Head of caudate nucleus (tissue), 42 donors: Measurements from ENCODE around the gene LOXL1.
A peak's percentile ranks its signal among the peaks of the same experiment; 100 is the strongest.

Experiments used
- DNase-seq, 42 donors: peaks; one replicate each; pipeline versions ENCODE4 v3.0.0 to v3.0.0-alpha.2; 2020 to 2021; ENCODE audit warnings: mixed read lengths in 7 of 42
- intact Hi-C: fragments of 100-400 bp; cut with DNase I; formaldehyde crosslinking; loops from one replicate; pipeline ENCODE4 v1.15.0; 2022

The LOXL1 gene

DNA sequence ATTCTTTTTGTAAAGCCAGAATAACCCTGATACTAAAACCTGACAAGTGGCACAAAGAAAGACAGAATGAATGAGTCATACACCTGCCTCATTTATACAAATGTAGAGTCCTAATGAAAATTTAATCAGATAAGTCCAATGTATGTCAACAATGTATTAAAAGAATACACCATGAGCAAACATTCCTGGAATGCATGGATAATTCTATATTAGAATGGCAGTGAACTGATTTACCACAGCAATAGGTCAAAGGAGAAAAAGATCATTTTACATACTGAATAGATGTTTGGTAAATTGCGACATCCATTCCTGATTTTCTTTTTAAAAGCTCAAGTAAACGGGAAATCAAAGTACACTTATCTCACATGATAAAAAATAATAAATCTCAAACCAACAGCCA, 11.2 kb upstream of the LOXL1 start:
- intact Hi-C loops = no loop called here
- no peak for DNase-seq

DNA sequence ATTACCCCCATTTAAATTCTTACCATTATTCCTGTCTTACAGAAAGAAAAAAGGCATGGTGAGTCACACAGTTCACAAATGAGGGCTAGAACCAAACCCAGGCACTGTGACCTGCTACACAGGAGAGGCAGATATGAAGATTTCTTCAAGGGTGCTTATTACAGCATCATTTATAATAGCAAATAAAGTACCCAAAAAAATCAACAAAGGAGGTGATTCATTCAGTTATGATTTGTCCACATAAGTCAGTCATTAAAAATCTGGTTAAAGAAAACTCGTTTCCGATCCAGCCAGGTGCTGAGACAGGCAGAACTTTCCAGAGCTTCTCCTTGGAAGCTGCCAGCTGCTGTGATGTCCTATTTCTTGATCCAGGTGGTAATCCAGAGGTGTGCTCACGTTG, 7.5 kb upstream of the LOXL1 start:
- no peak for DNase-seq

DNA sequence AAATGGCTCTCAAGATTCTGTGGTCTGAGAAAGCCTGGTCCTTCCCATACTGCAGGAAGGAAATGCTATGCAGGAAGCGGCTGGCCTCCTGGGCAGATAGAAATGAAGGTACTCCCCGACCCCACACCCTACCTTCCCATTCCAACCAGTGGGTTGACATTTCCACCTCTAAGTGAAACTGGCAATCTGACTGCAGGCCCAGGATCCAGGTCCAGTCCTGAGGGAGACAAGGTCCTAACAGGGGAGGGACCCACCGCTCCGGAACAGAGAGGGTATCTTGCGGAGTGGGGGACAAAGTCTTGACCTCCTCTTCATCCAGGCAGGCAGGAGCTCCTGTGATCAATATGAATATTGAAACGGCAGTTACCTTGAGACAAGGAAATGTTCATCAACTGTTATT, 6.6 kb upstream of the LOXL1 start:
- DNase-seq = no peak
- intact Hi-C loops = no loop called here

More for the DNA sequence above, 7.5 kb upstream of the LOXL1 start:
- intact Hi-C loops = no loop called here

DNA sequence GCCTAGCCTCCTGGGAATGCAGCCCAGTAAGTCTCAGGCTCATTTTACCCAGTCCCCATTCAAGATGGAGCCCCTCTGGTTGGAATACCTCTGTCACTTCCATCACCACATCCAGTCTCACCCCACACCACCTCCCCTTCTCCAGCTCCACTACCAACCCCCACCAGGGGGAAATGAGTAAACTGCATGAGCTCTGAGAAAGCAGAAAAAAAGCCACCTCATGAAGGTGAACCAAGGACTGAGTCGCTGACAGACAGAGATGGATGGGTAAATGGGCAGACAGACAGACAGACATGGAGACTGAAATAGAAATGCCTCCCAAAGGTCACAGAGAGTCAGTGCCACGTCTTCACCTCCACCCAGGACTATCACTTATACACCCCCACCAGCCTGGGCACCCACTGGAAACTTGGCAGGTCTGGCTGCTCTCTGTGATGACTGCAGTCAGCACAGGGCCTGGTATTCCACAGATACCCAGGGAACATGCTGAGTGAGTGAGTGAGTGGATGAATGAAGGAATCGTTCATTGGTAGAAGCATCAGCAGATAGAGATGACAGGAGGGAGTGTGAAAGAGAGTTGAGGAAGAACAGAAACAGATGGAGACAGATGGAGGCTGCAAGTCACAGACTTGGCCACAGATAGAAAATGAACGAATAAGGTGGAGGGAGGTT, 4.9 kb upstream of the LOXL1 start:
- no peak for DNase-seq
- intact Hi-C loops = no loop called here

DNA sequence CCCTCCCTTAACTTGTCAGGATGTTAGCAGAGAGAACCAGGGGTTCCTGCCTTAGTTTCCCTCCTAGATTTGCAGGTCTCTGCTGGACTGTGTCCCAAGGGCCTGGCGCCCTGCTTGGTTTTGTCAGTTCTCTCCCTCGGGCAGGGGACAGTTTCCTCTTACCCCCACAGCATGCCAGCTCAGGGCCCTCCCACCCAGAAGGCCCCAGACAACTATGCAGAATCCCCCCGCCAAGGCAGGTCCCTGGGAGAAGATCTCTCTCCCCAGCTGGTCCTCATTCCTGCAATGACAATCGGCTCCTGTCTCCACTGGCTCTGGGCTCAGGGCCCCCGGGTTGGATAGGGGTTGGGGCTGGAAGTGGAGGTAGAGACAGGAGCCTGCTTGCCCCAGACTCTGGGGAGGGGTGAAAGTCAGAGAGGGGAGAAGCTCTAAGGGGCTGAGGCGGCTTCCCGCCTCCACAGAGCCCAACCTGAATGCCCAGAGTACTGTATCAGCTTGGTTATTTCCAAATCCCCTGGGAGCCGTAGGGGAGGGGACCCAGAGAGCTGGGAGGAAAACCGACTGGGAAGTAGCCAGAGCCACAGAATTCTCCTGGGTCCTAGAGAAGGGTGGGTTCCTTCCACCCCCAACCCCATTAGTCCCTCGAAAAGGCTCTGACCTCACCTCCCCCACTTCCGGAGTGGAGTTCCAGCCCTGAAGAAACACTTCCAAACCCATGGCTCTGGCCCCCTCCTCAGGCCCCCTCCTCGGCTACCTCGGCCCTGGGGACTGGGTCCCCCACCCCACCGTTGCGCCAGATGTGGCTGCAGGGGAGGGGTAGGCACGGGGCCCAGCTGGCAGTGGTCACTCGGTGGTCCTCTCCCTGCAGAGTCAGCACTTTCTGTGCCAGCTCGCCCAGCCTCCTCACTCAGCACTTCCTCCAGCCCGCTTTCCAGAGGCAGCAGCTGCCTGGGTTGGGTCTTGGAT, 3.8 kb upstream of the LOXL1 start:
- DNase-seq = no peak

DNA sequence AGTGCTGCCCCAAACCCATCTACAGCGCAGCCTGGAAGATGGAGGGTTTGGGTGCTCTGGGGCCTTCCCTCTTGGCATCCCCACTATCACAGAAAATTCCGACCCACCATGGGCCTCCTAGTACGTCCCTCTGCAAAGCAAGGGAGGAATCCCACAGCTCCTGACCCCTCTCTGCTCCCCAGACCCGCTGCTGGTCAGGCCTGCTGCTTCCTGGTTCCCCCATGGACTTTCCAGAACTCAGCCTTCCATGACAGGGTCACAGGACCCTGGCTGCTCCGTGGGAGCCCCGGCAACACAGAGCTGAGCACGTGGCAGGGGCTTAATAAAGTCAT, 3.1 kb upstream of the LOXL1 start:
- no peak for DNase-seq
- intact Hi-C loops = no loop called here

More for the DNA sequence above, 3.8 kb upstream of the LOXL1 start:
- intact Hi-C loops = no loop called here

DNA sequence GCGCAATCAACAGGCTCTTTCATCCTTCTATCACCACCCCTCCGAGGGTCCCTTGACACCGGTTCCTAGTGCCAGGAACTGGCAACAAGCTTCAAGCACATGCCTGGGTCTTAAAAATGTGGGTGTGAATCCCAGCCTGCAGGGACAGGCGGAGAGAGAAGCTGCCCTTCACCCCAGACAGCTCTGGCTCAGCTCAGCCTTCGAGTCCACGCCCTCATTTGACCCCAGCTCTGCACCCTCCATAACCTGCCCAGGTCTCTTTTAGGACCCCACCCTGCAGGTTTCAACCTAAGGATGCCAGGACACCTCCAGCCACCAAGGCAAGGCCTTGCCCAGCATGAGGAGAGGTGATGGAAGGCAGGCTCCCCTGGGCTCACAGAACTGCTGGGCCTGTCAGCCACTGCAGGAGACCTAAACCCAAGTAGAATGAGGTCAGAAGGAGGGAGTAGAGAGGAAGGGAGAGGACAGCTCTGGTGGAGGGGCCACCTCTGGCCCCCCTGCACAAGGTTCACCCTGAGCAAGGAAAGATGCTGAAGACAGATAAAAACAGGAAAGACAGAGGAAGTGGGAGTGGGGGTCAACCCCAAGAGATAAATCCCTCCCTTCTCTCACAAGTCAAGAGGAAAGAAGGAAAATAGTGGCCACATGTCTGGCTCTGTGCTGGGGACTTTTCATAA, 2.6 kb upstream of the LOXL1 start:
- no peak for DNase-seq
- intact Hi-C loops = no loop called here

DNA sequence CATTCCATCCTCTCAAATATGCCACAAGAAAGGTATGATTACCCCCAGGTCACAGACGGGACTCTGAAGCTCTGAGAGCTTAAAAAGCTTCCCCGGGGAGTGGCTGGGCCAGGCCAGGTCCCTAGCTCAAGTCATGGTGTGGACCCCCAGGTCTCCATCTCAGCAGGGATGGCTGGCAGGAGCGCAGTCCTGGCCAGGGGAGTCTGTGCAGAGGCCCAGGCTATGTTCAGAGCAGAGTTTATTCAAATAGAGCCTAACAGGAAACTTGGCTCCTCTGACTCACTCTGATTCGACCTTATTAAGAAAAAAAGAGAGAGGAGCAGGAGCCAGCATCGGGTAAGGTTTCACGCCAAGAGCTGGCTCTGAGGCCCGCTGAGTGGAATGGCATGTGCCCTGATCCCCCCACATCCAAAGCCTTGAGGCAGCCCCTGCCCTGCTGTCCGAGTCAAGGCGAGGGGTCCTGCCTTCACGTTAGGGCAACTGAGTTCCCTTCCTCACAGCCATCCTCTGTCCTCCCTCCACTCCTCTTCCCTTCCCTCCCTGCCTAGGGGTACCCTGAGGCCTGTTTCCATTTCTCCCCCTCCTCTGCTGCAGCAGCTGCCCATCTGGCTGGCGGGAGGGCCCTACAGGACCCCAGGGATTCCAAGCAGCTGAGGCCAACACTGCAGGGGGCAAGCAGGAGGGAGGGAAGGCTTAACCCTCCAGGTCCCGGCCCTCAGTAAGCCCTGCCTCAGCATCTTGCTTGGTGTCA, 1.9 kb upstream of the LOXL1 start:
- DNase-seq = peak in 9 of 42 donors; percentile 17 to 67 (median 36)
- intact Hi-C loops = no loop called here

DNA sequence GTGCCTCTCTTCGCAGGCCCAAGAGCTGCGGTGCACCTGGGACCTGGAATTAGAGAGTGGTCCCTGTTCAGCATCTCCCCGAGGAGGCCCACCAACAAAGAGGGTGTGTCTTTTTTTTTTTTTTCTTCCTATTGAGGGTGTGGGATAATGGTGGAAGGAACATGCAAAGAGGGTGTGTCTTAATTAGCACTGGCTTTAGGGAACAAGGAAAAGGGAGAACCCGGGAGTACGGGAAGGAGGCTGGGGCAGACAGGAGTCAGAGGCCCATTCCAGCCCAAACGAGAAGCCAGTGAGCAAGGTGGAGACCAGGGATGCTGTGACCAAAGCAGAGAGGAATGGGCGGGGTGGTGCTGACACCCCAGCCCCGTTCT, 429 bp upstream of the LOXL1 start:
- DNase-seq = no peak
- intact Hi-C loops = no loop called here

DNA sequence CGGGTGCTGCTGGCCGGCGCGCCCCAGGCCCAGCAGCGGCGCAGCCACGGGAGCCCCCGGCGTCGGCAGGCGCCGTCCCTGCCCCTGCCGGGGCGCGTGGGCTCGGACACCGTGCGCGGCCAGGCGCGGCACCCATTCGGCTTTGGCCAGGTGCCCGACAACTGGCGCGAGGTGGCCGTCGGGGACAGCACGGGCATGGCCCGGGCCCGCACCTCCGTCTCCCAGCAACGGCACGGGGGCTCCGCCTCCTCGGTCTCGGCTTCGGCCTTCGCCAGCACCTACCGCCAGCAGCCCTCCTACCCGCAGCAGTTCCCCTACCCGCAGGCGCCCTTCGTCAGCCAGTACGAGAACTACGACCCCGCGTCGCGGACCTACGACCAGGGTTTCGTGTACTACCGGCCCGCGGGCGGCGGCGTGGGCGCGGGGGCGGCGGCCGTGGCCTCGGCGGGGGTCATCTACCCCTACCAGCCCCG, 777 bp downstream of the LOXL1 start:
- DNase-seq = peak in 16 of 42 donors; percentile 21 to 59 (median 33)
- intact Hi-C loops = no loop called here

DNA sequence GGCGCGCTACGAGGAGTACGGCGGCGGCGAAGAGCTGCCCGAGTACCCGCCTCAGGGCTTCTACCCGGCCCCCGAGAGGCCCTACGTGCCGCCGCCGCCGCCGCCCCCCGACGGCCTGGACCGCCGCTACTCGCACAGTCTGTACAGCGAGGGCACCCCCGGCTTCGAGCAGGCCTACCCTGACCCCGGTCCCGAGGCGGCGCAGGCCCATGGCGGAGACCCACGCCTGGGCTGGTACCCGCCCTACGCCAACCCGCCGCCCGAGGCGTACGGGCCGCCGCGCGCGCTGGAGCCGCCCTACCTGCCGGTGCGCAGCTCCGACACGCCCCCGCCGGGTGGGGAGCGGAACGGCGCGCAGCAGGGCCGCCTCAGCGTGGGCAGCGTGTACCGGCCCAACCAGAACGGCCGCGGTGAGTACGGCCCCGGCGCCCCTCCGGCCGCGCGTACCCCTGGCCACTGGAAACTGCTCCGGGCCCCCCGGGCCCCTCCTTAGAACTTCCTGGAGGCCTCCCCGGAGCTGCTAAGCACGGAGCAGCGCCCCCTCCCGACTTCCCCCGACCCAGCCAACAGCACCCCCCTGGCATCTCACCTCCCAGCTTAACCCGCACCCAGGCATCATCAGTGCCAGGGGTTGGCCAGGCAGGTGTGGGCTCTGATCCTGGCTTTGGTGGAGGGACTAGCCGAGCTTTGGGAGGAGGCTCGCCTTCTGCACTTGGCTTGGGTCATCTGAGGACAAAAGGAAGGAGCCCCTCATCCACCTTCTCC, 1.4 kb downstream of the LOXL1 start:
- intact Hi-C loops = no loop called here
- peak in 41 of 42 donors; percentile 21 to 83 (median 67) for DNase-seq

DNA sequence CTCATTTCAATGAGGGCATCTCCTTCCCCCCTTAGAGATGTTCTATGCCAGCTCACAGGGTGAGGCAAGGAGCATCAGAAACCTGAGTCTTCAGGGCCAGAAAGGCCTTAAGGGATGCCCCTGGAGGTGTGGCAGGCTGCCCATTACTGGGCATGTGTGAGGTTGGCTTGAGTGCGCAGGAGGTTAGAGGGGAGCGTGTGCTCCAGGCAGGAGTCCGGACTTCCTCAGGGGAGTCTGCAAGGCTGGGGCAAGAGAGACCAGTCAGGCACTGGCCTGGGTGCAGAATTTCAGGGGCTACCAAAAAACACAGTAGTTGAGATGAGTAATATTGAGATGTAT, 1.9 kb downstream of the LOXL1 start:
- DNase-seq = no peak
- intact Hi-C loops = no loop called here

DNA sequence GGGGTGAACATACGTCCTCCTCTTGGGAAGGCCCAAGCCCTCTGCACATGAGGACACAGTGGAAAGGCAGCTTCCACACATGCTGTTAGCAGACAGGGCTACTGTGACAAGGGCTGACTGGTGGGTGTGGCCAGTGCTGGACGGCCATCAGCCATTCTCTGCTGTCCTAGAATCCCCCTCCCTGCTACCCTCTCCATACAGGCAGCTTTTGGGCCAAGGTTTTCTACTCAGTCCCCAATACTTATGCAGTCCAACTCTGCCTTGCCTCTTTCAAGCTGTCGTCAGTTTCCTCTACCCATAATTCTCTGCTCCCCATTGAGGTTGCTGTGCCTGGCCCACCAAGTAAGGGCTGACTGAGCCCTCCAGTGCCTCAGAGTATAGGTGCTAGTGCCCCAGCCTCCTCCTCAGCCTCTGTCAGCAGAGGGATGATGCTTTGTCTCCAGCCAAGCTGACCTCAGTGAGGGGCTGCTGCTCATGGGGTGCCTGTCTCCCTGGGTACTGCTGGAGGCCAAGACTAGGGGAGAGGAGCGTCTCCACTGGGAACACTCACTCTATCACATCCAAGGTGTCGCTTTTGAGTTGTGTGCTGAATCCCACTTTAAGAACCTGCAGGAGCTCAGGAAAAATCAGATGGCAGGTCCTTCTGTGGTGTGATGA, 2.8 kb downstream of the LOXL1 start:
- no peak for DNase-seq
- intact Hi-C loops = no loop called here

DNA sequence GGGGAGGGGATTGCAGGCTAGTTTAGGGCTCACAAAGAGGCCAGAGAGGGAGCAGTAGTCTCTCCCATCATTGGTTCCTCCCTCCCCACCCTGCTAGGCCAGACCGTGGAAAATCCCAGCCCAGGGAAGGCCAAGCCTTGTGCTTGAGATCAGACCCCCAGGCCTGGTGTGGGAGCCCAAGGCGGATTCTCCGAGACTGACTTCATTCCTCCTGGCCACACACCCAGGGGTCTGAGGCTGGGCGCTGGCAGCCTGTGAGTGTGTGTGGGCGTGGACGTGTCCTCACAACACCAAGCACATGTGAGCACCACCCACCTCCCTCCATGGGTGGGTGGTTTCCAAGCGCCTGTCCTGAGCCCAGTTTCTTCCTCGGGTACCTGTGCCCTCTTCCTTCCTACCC, 4.1 kb downstream of the LOXL1 start:
- DNase-seq = no peak
- intact Hi-C loops = no loop called here

DNA sequence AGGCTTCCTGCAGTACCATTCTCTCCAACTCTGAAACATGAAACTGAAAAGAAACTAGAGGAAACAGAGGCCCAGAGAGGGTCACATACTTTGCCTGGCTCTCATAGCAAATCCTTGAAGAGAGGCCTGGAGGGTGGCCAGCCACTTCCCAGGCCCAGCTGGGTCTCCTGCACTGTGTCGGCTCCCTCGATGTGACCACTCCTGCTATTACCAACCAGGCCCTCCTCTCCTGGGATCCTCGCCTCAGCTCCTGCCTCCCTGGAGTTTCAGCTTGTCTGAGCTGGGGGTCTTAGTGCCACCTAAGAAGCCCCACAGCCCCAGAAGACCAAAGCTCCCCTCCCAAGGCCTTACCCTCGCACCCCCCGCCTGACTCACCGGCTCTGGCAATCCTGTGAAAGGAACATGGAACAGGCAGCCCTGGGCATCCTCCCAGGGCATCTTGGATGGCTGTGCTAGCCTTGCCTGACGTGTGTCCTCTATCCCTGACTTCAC, 4.6 kb downstream of the LOXL1 start:
- intact Hi-C loops = no loop called here
- DNase-seq = peak in 2 of 42 donors; percentile 56 to 70

DNA sequence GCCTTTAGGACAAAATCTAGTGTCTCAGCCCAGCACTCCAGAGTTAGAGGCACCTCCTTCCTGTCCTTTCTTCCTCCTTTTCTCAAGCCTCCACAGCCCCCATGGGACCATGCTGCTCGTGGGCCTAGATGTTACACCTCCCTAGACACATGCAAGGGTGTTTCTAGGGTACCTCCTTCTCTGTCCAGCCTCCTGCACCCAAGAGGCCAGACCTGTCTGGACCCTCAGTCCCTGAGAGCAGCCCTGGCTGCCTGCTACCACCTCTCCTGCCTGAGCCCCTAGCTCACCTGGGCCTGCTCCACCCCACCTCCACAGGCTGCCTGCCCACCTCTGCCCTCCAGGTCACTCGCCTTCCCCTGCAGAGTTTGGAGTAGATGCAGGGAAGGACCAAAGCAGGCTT, 5.2 kb downstream of the LOXL1 start:
- intact Hi-C loops = no loop called here
- DNase-seq = no peak

DNA sequence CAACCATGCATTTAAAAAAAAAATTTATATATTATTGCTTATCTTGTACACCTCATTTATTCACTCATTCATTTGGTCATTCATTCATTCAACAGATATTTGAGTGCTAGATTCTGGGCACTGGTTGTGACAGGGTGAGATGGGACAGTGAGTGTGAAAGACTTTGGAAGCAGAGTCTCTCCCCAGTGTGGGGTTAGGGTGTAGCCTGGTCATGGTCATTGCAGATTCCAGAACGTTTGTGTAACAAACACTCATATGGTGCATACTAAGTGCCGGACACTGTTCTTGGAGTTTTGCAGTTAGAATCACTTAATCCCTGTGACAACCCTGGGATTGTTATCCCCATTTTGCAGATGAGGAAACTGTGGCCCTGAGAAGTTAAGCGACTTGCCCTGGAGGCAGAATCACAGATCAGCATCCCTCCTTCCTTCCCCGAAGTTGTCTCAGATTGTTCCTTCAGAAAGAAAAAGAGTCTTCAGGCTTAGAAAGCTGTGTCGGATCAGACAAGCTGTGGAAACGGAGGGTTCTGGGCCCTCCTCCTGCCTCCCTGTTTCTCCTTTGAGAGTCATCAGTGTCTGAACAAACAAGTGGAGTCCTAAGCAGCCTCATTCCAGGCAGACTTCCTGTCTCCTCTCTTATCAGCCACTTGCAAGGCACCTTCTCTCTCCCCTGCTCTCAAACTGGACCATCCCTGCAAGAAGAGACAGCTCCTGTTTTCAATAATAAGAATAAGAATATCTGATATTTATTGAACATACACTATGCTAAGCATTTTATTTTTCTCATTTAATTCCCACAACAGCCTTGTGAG, 6.3 kb downstream of the LOXL1 start:
- no peak for DNase-seq
- intact Hi-C loops = no loop called here
